Psoas muscle (tissue), 8 donors: Measurements from ENCODE around the gene MAPK8. TPM values are rescaled to one million over a fixed set of nuclear protein-coding genes. Genes with fewer than 3 reads are reported as not detected.

Source experiments
- ATAC-seq, 4 donors: fragments of 200-7000 bp; cut with Tn5 transposase; one replicate each; pipeline ENCODE4 v1.9.1; 2020; ENCODE audit warnings: moderate library complexity in 3 of 4, mild to moderate bottlenecking in 2 of 4
- DNase-seq, 2 donors: peaks; one replicate each; pipeline ENCODE4 v3.0.0-alpha.2; 2020
- H3K27ac ChIP-seq: fragments of 200-600 bp; one replicate; pipeline ENCODE4 v1.8.0; 2022
- H3K27me3 ChIP-seq, 3 donors: fragments of 200-600 bp in 1 of 3; one replicate each; pipeline versions ENCODE4 v1.6.1 to v1.8.0; 2013 to 2022; ENCODE audit warnings: low read length in 2 of 3, mild to moderate bottlenecking in 2 of 3, moderate library complexity in 1 of 3; ENCODE audit not compliant: insufficient read depth in 3 of 3
- H3K36me3 ChIP-seq, 2 donors: fragments of 200-600 bp in 1 of 2; one replicate each; pipeline versions ENCODE4 v1.6.1 to v1.8.0; 2013 to 2022; ENCODE audit warnings: low read depth in 1 of 2, mild to moderate bottlenecking in 1 of 2, moderate library complexity in 1 of 2; ENCODE audit not compliant: insufficient read depth in 1 of 2
- H3K4me1 ChIP-seq: fragments of 200-600 bp; one replicate; pipeline ENCODE4 v1.8.0; 2022
- H3K4me3 ChIP-seq: fragments of 200-600 bp; one replicate; pipeline ENCODE4 v1.8.0; 2022; ENCODE audit warnings: mild to moderate bottlenecking
- H3K9me3 ChIP-seq: fragments of 200-600 bp; one replicate; pipeline ENCODE4 v1.8.0; 2022
- WGBS, 3 donors: extraction: QIAGEN DNeasy Blood & Tissue Kit; methylation state at CpG; one replicate each; pipeline versions ENCODE4 v1.1.6 to v1.1.7; 2013; 5-methylcytosine and 5-hydroxymethylcytosine counted together
- intact Hi-C, 2 donors: fragments of 100-400 bp; cut with DNase I; formaldehyde crosslinking; loops; one replicate each; pipeline versions ENCODE4 v1.11.0 to v1.14.2; 2022
- polyA plus RNA-seq, 3 donors: library from polyadenylated mRNA; stranded (reverse); fragments of 200-250 nt; gene quantifications; one replicate each; pipeline ENCODE4 v1.2.3, GENCODE V29; 2013
- total RNA-seq, 4 donors: library from RNA; stranded (reverse); fragmentation: NEBNext Ultra II Directional in 2 of 4; extraction: Animal tissue kit (Norgen Biotek cat#: 25700) in 2 of 4; gene quantifications; one replicate each; pipeline versions ENCODE4 v1.2.1 to v1.2.4, GENCODE V29; 2021 to 2023
- TF ChIP-seq, protein P1 (sequence below): fragments of 200-600 bp; IDR thresholded peaks from one replicate; pipeline ENCODE4 v1.8.0; 2022; ENCODE audit warnings: antibody characterized with exemption
- donor health status: healthy with polysubstance abuse.
- donor health status: DM: no; HTN: no; CAD: no; lungs with moderate emphysema.
- donor health status: Bipolar disorder and iron deficiency.
- donor health status: healthy.
- donor health status: DM: yes; HTN: yes; CAD: no.
- donor health status: DM: no; HTN: no; CAD: no.
- donor health status: DM: no; HTN: no; CAD: no.
- donor health status: DM: yes; HTN: yes; CAD: no.

The MAPK8 gene
- total and polyA plus RNA-seq, 7 donors = 10.8 to 32.3 (median 24.3) TPM

DNA sequence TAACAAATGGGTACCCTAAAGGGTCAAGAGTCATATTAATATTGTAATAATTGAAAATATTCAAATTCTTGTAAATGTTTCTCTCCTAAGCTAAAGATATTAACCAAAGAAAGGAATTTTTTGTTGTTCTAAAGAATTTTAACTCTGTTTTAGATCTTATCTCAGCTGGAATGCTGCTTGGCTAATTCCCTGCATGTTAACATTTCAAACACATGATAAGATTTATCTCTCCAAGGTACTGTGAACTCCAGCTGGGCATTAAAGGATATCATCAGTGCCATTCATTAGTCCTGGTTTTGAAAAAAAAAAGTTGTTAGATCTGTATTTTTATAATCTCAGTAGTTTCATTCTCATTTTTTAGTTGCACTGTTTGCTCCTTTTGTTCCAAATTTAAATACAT, 76.9 kb downstream of the MAPK8 start:
- no peak for ATAC-seq
- intact Hi-C loops = no loop called here

DNA sequence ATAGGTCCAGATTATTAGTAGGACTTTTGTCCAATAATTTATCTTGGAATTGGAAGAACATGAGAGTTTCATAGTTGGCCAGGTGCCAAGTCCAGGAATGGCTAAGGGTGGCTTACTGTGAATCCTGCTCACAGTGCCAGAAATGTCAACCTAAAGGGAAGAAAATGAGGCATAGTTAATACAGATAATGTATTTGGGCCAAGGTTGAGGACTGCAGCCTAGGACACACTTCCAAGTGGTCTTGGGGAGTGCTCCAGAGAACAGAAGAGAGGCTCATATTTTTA, 78.2 kb downstream of the MAPK8 start:
- no peaks in the 10 kb centered on the region for H3K27me3 ChIP-seq
- H3K4me3 ChIP-seq = no peak overlapping the region
- H3K4me1 ChIP-seq = peaks cover 14% of the 10 kb centered on the region
- TF ChIP-seq, protein P1, sequence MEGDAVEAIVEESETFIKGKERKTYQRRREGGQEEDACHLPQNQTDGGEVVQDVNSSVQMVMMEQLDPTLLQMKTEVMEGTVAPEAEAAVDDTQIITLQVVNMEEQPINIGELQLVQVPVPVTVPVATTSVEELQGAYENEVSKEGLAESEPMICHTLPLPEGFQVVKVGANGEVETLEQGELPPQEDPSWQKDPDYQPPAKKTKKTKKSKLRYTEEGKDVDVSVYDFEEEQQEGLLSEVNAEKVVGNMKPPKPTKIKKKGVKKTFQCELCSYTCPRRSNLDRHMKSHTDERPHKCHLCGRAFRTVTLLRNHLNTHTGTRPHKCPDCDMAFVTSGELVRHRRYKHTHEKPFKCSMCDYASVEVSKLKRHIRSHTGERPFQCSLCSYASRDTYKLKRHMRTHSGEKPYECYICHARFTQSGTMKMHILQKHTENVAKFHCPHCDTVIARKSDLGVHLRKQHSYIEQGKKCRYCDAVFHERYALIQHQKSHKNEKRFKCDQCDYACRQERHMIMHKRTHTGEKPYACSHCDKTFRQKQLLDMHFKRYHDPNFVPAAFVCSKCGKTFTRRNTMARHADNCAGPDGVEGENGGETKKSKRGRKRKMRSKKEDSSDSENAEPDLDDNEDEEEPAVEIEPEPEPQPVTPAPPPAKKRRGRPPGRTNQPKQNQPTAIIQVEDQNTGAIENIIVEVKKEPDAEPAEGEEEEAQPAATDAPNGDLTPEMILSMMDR = no peak
- H3K36me3 ChIP-seq = no peaks in the 10 kb centered on the region
- intact Hi-C loops = loop anchor here in 1 of 2 donors (2.0 kb wide), 1 partner anchor 16 kb away; no protein-coding TSS in a partner anchor
- no peak for ATAC-seq
- no peak for DNase-seq
- peaks cover 15% of the 10 kb centered on the region for H3K9me3 ChIP-seq
- no peak overlapping the region for H3K27ac ChIP-seq

More for the DNA sequence above, 76.9 kb downstream of the MAPK8 start:
- no peaks in the 10 kb centered on the region for H3K27me3 ChIP-seq
- TF ChIP-seq, protein P1 = no peak
- no peak for DNase-seq
- H3K4me1 ChIP-seq = peaks cover 1% of the 10 kb centered on the region
- no peak overlapping the region for H3K4me3 ChIP-seq
- peaks cover 15% of the 10 kb centered on the region for H3K9me3 ChIP-seq
- no peaks in the 10 kb centered on the region for H3K36me3 ChIP-seq
- no peak overlapping the region for H3K27ac ChIP-seq

DNA sequence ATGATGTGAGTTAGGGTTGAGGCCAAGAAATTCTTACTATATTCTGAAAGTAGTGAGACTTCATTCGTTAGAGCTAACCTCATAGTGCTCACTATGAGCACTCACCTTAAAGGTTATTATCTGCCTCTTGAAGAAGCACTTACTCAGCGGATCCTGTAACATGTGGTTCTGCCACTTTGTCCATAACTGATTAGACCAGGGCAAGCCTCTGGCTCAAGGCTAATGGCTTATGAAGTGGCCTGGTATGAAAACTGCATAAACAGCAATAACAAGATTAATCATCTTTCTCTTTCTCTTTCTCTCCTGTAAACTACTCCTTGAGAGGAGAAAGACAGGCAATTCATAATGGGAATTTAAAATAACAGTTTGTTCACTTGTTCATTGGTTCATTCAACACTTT, 82.8 kb downstream of the MAPK8 start:
- Histone ChIP-seq H3K27me3 (no peaks in the 10 kb centered on the region), H3K4me3 (no peak overlapping the region), H3K4me1 (peaks cover 29% of the 10 kb centered on the region), H3K27ac (no peak overlapping the region), H3K36me3 (no peaks in the 10 kb centered on the region), H3K9me3 (no peaks in the 10 kb centered on the region)
- 52 to 93% (median 66%) methylated on average over 2 of the region's 2 CpGs for WGBS, 3 donors
- DNase-seq = no peak
- TF ChIP-seq, protein P1 = no peak
- intact Hi-C loops = no loop called here
- peak in 1 of 4 donors; percentile 31 for ATAC-seq

DNA sequence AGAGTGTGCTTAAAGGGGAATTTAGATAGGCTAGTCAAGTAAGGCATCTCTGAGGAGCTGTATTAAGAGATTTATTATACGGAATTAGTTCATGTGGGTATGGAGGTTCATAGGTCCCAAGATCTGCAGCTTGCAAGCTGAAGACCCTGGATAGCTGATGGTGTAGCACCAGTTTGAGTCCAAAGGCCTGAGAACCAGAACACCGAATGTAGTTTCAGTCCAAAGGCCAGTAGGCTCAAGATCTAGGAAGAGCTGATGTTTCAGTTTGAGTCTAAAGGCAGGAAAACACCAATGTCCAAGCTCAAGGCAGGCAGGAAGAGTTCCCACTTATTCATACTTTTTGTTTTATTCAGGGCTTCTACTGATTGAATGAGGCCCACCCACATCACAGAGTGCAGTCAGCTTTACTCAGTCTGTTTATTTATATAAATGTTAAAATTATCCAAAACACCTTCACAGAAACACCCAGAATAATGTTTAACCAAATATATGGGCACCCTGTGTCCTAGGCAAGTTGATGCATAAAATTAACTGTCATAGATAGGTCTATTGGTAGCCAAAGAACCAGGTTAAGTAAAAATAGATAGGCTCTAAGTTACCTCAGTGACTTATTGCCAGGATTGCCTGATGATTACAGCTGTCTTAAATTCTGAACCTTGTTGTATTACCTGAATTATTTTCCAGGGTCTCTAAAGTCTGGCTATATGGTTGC, 83.5 kb downstream of the MAPK8 start:
- no peaks in the 10 kb centered on the region for H3K9me3 ChIP-seq
- intact Hi-C loops = no loop called here
- H3K4me3 ChIP-seq = no peak overlapping the region
- no peak overlapping the region for H3K27ac ChIP-seq
- TF ChIP-seq, protein P1 = no peak
- peak in 2 of 4 donors; percentile 50 to 57 for ATAC-seq
- H3K4me1 ChIP-seq = peaks cover 29% of the 10 kb centered on the region
- no peaks in the 10 kb centered on the region for H3K36me3 ChIP-seq
- DNase-seq = no peak
- H3K27me3 ChIP-seq = no peaks in the 10 kb centered on the region
- 95 to 96% (median 95%) methylated on average over 2 of the region's 2 CpGs for whole genome bisulfite sequencing, 3 donors

DNA sequence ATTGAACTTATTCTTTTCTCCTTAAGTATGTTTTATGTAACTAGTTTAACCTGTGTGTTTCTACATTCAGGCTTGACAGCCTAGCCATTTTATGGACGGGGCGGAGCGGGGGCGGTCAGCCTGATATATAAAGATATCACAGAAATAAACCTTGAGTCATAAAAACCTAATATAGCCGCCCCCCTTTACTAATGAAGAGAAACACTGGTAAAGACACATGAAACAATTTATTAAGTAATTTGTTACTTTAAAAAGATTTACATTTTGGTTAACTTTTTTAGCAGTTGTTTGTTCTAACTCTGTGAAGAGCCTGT, 84.0 kb downstream of the MAPK8 start:
- DNase-seq (no peak), ATAC-seq (peak in 2 of 4 donors; percentile 54 to 63)
- TF ChIP-seq, protein P1 = no peak
- no peaks in the 10 kb centered on the region for H3K27me3 ChIP-seq
- intact Hi-C loops = no loop called here
- no peak overlapping the region for H3K4me3 ChIP-seq
- WGBS, 3 donors = 48 to 86% (median 53%) methylated on average over 5 of the region's 5 CpGs
- no peaks in the 10 kb centered on the region for H3K36me3 ChIP-seq
- no peak overlapping the region for H3K27ac ChIP-seq
- no peaks in the 10 kb centered on the region for H3K9me3 ChIP-seq
- peaks cover 29% of the 10 kb centered on the region for H3K4me1 ChIP-seq
